ENCODE results near the gene SAMSN1. TPM values are rescaled to one million over a fixed set of nuclear protein-coding genes. Genes with fewer than 3 reads are reported as not detected.

Gene SAMSN1
- total RNA-seq, 2 donors from 2014 or later: 74.5 to 89.4 TPM

DNA sequence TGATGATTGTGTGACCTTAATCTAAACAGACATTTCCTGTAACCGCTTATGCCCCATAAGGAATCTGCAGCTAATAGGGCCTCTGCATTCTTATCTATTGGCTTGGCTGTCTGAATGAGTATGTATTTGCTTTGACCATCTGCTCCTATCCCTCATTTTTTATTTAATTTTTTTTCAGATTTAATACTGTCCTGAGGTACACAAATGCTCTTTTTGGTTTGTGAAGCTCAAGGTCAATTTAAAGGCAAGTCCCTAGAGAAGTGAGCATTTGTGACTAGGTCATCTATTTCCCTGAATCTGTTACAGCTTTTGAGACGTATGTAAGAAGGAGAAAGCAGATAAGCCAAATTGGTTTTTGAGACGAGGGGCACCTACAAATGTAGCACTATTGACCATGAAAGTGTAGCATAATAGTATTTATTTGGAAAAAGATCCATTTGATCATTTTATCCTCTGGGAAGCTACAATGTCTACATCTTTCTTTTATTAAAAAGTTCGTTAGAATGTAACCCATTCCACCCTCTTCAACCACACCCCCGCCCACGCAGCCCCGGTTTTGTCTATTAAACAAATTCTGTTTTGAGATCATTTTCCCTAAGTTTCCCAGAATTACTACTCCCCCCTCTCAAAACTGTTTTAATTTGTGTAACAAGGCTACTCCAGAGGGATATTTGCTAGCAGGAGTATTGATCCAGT is 93.9 kb downstream of the SAMSN1 start:
- Mint-ChIP-seq H3K36me3 (peaks cover 0 to 31% of the 10 kb centered on the region in 2 donors), H3K9me3 (peaks cover 0 to 5% of the 10 kb centered on the region in 2 donors), H3K27ac (peak overlapping the region in 1 of 2 donors; percentile 89)
- DNase-seq (ENCODE audit: low spot score in 2 of 2) (no peak), ATAC-seq (no peak)

DNA sequence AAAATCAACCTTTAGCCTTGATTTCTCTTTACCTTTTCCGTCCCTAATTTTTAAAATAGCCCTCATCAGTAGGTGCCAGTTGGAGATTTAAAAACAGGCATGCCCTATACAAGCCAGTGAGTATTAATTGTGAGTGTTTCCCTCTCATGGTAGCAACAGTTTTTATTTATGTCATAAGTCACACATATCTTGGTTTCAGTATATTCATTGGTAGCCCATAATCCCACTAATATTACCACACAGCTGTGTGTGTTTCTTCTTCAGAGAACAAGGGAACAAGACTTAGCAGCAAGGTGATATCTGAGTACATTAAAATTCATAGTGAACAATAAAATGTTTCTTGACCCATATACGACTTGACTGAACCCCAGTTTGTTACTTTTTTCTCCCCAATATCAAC is 94.6 kb downstream of the SAMSN1 start:
- H3K27ac Mint-ChIP-seq: peak overlapping the region in 1 of 2 donors; percentile 73
- peaks cover 0 to 5% of the 10 kb centered on the region in 2 donors for H3K9me3 Mint-ChIP-seq
- ATAC-seq: no peak
- DNase-seq (ENCODE audit: low spot score in 2 of 2): no peak
- peaks cover 0 to 31% of the 10 kb centered on the region in 2 donors for H3K36me3 Mint-ChIP-seq

DNA sequence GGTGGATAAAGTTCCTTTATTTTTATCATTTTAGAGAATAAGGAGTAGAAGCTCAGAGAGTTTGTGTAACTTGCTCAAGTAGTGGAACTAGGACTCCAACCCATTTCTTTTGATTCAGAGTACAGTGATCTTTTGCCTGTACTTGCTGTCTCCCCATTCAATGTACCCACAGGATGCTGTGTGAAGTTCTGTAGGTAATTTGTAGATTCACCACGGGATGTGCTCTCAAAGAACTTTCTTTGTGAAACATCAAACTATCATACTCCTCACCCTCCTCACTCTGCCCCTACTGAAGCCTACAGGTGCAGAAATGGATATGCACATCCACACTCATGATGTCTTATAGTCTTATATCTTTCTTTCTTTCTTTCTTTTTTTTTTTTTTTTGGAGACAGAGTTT is 97.3 kb downstream of the SAMSN1 start:
- no peak overlapping the region for H3K27ac Mint-ChIP-seq
- DNase-seq (ENCODE audit: low spot score in 2 of 2): no peak
- no peak for ATAC-seq

DNA sequence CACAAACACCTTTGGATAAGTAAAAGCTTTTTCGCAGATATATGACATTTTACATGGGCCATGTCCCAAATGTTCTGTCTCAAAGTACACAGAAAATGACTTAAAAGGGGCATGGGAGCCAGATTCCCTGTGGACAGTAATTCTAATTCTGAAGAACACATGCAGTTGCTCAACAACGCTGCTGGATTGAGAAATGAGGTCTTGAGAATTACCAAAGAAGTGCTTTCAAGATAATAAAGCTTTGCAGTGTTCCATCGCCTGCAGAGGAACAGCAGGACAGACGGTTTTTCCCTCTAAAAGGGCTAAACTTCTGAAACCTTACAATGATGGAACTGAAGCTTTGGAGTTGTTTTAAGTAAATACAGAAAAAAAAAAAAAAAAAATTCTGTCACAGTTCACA is 107.9 kb downstream of the SAMSN1 start:
- peaks cover 0 to 10% of the 10 kb centered on the region in 2 donors for H3K9me3 Mint-ChIP-seq
- H3K27ac Mint-ChIP-seq: no peak overlapping the region
- DNase-seq (ENCODE audit: low spot score in 2 of 2): no peak
- no peak for ATAC-seq
- H3K36me3 Mint-ChIP-seq: peaks cover 0 to 12% of the 10 kb centered on the region in 2 donors

More for the DNA sequence above, 97.3 kb downstream of the SAMSN1 start:
- Mint-ChIP-seq H3K36me3 (peaks cover 0 to 25% of the 10 kb centered on the region in 2 donors), H3K9me3 (peaks cover 0 to 5% of the 10 kb centered on the region in 2 donors)

DNA sequence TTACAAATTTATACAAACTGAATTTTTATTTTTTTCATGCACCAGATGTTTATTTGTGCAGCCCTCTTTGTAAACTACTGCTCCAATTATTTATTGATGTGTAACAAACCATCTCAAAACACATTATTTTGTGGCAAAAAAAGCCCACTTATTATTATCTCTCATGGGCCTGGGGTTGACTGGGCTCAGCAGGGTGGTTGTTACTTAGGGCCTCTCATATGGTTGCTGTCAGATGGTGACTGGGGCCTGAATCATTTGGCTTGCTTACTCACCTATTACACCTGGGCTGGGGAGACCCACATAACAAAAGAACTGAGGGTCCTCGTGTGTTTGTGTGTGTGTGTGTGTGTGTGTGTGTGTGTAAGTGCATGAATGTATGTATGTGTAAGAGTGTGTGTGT is 110.7 kb downstream of the SAMSN1 start:
- Mint-ChIP-seq H3K36me3 (peaks cover 0 to 7% of the 10 kb centered on the region in 2 donors), H3K9me3 (peaks cover 0 to 10% of the 10 kb centered on the region in 2 donors), H3K27ac (no peak overlapping the region)
- no peak for ATAC-seq
- DNase-seq (ENCODE audit: low spot score in 2 of 2): no peak

Other genes starting within 250 kb of the SAMSN1 start
- gene HSPA13, start 163.2 kb downstream of the SAMSN1 start, total RNA-seq: 10 to 100 TPM; 35.6 to 40.8 TPM

All from activated naive CD4-positive, alpha-beta T cell treated with anti-CD3 and anti-CD28 coated beads, Interleukin-2, amount 50 U/mL, for 72 hours (primary cell).